ENCODE data around the gene PFDN1.
"Not testable (repeated sequence)": the region's sequence is repeated elsewhere in the genome, so short reads cannot be mapped to it uniquely, and the experiment has no call there.

Gene PFDN1

GRCh38 chr5:140302786-140303639 lies at the start of gene PFDN1:
PFDN1 (minus strand) TSS chr5:140303101; CDS start chr5:140303073, 28 bp downstream.
- peak; percentile 97 for DNase-seq (ENCODE audit: low spot score)

- no peak for DNase-seq (ENCODE audit: low spot score)
Observed at GRCh38 chr5:140351609-140352334, 48.9 kb upstream of the PFDN1 start.

- DNase-seq (ENCODE audit: low spot score): no peak
Observed at GRCh38 chr5:140349244-140349643, 46.3 kb upstream of the PFDN1 start.

- DNase-seq (ENCODE audit: low spot score): no peak
Observed at GRCh38 chr5:140348104-140348503, 45.2 kb upstream of the PFDN1 start.

GRCh38 chr5:140347360-140347759 lies 44.5 kb upstream of the PFDN1 start:
- no peak for DNase-seq (ENCODE audit: low spot score)

- DNase-seq (ENCODE audit: low spot score): no peak
Observed at GRCh38 chr5:140346348-140347221, 43.7 kb upstream of the PFDN1 start, which contains the start of gene HBEGF. HBEGF (minus strand) TSS chr5:140346603; CDS start chr5:140346328, 275 bp downstream.

GRCh38 chr5:140345919-140346347 lies 43.0 kb upstream of the PFDN1 start:
- no peak for DNase-seq (ENCODE audit: low spot score)

- DNase-seq (ENCODE audit: low spot score): no peak
Observed at GRCh38 chr5:140344683-140345423, 42.0 kb upstream of the PFDN1 start.

GRCh38 chr5:140343849-140344248 lies 40.9 kb upstream of the PFDN1 start:
- DNase-seq (ENCODE audit: low spot score): not testable (repeated sequence)

GRCh38 chr5:140342896-140343295 lies 40.0 kb upstream of the PFDN1 start:
- no peak for DNase-seq (ENCODE audit: low spot score)

GRCh38 chr5:140342287-140342686 lies 39.4 kb upstream of the PFDN1 start:
- peak; percentile 94 for DNase-seq (ENCODE audit: low spot score)

GRCh38 chr5:140341591-140341990 lies 38.7 kb upstream of the PFDN1 start:
- no peak for DNase-seq (ENCODE audit: low spot score)

- DNase-seq (ENCODE audit: low spot score): no peak
Observed at GRCh38 chr5:140340605-140341121, 37.8 kb upstream of the PFDN1 start.

- DNase-seq (ENCODE audit: low spot score): no peak
Observed at GRCh38 chr5:140339636-140340035, 36.7 kb upstream of the PFDN1 start.

GRCh38 chr5:140338908-140339307 lies 36.0 kb upstream of the PFDN1 start:
- DNase-seq (ENCODE audit: low spot score): no peak

- no peak for DNase-seq (ENCODE audit: low spot score)
Observed at GRCh38 chr5:140338336-140338735, 35.4 kb upstream of the PFDN1 start.

GRCh38 chr5:140337880-140338279 lies 35.0 kb upstream of the PFDN1 start:
- no peak for DNase-seq (ENCODE audit: low spot score)

GRCh38 chr5:140336388-140336787 lies 33.5 kb upstream of the PFDN1 start:
- no peak for DNase-seq (ENCODE audit: low spot score)

GRCh38 chr5:140331638-140332037 lies 28.7 kb upstream of the PFDN1 start:
- no peak for DNase-seq (ENCODE audit: low spot score)

GRCh38 chr5:140329739-140330481 lies 27.0 kb upstream of the PFDN1 start:
- no peak for DNase-seq (ENCODE audit: low spot score)
